NK-92 (cell line): Measurements from ENCODE around the gene PLEKHA7.

ENCODE experiments used
- DNase-seq: peaks from one replicate; lab custom pipeline; 2025; ENCODE audit not compliant: unreplicated experiment; lab: John Stamatoyannopoulos, UW

PLEKHA7 gene

DNA sequence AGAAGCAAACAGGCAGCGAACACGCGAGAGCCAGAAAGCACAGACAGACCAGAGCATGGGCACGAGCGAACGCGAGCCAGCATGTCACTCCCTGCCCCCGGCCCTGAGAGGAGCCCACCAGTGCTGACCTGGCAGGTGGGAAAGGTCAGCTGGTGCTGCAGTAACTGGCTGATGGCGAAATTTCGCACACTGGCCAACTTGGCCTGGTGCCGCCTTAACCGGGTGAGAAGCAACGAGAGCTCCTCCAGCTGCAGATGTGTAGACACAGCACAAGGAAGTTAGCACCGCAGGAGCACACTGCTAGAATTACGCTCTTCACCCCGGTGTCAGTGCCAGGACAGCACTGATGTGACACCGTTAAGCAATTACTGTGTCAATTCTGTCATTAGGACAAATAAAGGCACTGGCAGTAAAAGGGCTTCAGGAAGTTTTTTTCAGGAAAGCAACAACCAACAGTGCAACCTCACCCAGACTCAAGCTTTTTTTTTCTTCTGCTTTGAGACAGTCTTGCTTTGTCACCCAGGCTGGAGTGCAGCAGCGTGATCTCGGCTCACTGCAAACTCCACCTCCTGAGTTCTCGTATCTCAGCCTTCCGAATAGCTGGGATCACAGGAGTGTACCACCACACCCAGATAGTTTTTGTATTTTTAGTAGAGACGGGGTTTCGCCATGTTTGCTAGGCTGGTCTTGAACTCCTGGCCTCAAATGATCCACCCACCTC is 199.0 kb downstream of the PLEKHA7 start:
- DNase-seq: no peak

GRCh38 chr11:16814410-16815046 is 199.7 kb downstream of the PLEKHA7 start:
- DNase-seq: no peak

GRCh38 chr11:16813126-16813525 is 201.1 kb downstream of the PLEKHA7 start:
- no peak for DNase-seq

DNA sequence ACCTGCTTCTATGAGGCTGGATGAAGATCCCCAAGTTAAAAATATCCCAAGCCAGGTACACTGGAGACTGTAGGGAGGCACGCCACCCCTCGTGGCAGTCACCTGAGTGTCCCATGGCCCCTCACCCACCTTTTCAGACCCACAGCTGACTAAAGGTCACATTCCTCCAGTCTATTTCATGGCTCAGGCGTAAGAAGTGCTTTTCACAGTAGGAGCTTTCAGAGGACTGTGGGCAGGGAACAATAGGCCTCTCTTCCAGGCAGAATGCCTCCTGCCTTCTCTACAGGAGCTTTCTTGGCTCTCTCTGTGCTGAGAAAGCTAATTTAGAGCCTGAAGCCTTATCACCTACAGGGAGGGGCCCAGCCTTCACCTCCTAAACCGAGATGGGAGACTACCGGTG is 201.9 kb downstream of the PLEKHA7 start:
- DNase-seq: no peak

GRCh38 chr11:16811136-16812020 is 202.8 kb downstream of the PLEKHA7 start:
- DNase-seq: no peak

GRCh38 chr11:16809886-16810668 is 204.1 kb downstream of the PLEKHA7 start:
- DNase-seq: no peak

DNA sequence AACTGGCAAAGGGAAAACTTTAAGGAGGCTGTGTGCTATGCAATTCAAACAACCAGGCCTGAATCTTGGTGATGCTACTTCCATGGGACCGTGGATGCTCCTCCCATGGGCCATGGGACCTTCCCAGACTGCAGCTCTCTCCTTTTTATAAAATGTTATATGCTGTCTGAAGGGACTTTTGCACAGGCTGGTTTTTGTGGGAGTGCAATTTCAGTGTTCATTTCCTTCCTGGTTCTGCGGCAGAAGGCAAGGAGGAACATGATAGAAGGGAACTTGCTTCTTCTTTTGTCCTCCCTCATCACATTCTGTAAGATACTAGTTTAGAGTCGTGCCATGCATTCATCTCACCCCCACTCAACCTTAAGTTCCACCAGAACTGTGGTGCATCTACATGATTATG is 206.9 kb downstream of the PLEKHA7 start:
- no peak for DNase-seq

- DNase-seq: no peak
Measured at GRCh38 chr11:16806791-16807190, 207.4 kb downstream of the PLEKHA7 start.

GRCh38 chr11:16805938-16806337 is 208.3 kb downstream of the PLEKHA7 start:
- DNase-seq: no peak

GRCh38 chr11:16804104-16804947 is 209.9 kb downstream of the PLEKHA7 start:
- no peak for DNase-seq

GRCh38 chr11:16801288-16801980 is 212.8 kb downstream of the PLEKHA7 start:
- no peak for DNase-seq

- no peak for DNase-seq
Measured at GRCh38 chr11:16800382-16800781, 213.8 kb downstream of the PLEKHA7 start.

- no peak for DNase-seq
Measured at GRCh38 chr11:16799890-16800289, 214.3 kb downstream of the PLEKHA7 start.

DNA sequence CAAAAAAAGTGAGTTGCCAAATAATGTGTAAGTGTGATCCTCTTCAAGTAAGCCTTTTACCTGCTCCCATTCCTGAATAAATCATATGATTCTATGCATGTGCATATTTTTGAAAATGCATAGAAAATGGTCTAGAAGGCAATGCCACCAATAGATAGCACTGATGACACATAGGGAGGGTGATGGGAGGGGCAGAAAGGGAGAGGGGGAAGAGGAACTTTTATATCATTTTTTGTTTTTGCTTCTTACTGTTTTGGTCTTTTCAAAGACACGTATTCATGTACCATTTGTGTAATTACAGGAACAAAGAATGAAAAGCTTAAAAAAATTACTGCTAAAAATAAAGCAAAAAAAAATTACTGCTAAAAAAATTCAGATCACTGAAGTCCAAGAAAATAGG is 215.0 kb downstream of the PLEKHA7 start:
- DNase-seq: no peak

- no peak for DNase-seq
Measured at GRCh38 chr11:16797776-16798175, 216.4 kb downstream of the PLEKHA7 start.

DNA sequence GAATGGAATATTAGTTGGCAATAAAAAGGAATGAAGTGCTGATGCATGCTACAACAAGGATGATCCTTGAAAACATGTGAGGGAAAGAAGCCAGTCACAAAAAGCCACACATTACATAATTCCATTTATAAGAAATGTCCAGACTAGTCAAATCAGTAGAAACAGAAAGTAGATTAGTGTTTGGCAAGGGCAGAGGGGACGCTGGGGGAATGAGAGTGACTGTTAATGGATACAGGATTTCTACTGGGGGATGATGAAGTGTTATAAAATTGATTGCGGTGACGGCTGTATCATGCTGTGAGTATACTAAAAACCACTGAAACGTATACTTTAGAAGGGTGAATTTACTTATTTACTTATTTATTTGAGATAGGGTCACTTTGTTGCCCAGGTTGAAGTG is 217.9 kb downstream of the PLEKHA7 start:
- no peak for DNase-seq

- DNase-seq: no peak
Measured at GRCh38 chr11:16795146-16795545, 219.1 kb downstream of the PLEKHA7 start.

DNA sequence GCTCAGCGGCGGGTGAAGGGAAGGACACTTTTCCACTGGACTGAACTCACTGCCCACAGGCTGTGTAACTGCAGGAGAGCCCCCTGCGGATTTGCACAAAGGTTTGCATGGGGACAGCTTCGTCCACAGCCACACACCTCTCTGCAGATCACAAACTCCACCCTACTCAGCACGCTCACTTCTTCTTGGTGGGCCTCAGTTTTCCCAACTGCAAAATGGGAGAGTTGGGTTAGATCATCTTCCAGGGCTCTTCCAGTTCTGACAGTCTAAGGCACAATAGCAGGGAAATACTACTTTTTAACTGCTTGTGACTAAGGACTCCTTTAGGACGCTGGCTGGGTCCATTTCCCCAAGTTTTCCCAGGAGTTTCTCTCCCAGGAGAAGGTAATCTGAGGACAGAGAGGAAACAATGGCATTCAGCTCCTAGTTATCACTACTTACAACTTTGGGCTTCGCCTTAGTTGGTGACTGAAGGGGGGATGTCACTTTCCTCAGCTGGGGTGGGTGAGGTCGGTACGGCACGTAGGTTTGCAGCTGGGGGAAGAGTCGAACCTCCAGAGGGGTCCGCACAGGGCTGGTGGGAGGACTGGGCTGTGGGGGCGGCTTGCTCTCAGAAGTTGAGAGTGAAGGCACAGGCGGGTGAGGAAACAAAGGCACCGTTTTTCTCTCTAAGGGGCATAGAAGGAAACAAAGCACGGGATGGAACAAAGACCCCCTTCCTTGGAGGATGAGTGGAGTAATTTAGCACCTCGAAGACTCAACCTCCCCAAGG is 220.0 kb downstream of the PLEKHA7 start:
- DNase-seq: no peak

DNA sequence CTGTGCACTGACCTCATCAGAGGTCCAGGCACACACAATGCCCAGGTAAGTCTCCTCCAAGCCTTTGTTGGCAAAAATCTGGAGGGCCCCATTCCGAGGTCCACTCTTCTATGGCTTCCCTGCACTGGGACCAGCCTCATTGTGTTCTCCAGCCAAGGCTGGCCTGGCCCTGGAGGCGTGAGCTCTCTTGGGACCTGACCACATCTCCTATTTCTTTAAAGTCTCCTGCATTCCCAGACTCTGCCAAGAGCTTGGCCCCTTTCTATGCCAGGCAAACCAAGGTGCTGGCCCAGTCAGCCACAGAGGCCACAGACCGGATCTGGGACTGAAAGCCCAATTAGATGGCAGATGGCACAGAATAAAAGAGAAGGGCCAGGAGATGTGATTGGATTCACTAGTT is 220.7 kb downstream of the PLEKHA7 start:
- DNase-seq: no peak
